Measurements from ENCODE around the gene NME9. TPM values are rescaled to one million over a fixed set of nuclear protein-coding genes. Genes with fewer than 3 reads are reported as not detected.

Gene NME9
- total RNA-seq, 1 donor from 2014 or later: 0.30 TPM

- H3K27me3 Mint-ChIP-seq (ENCODE audit: low read depth): peaks cover 11% of the 10 kb centered on the region
- H3K4me3 Mint-ChIP-seq (ENCODE audit: low read depth): no peak overlapping the region
- no peak overlapping the region for H3K27ac Mint-ChIP-seq
- H3K9me3 Mint-ChIP-seq: no peaks in the 10 kb centered on the region
- H3K36me3 Mint-ChIP-seq (ENCODE audit: low read depth): no peaks in the 10 kb centered on the region
- H3K4me1 Mint-ChIP-seq (ENCODE audit: low read depth): peaks cover 7% of the 10 kb centered on the region
- intact Hi-C loops (cut with micrococcal nuclease): no loop called here
- no peak for DNase-seq (ENCODE audit: low spot score)
Observed at GRCh38 chr3:138369151-138369900, 39.7 kb upstream of the NME9 start.

- no peak overlapping the region for H3K27ac Mint-ChIP-seq
- no peaks in the 10 kb centered on the region for H3K9me3 Mint-ChIP-seq
- intact Hi-C loops (cut with micrococcal nuclease): no loop called here
- H3K36me3 Mint-ChIP-seq (ENCODE audit: low read depth): no peaks in the 10 kb centered on the region
- peaks cover 7% of the 10 kb centered on the region for H3K4me1 Mint-ChIP-seq (ENCODE audit: low read depth)
- H3K4me3 Mint-ChIP-seq (ENCODE audit: low read depth): no peak overlapping the region
- DNase-seq (ENCODE audit: low spot score): no peak
- peaks cover 11% of the 10 kb centered on the region for H3K27me3 Mint-ChIP-seq (ENCODE audit: low read depth)
Observed at GRCh38 chr3:138367911-138368310, 38.3 kb upstream of the NME9 start.

DNA sequence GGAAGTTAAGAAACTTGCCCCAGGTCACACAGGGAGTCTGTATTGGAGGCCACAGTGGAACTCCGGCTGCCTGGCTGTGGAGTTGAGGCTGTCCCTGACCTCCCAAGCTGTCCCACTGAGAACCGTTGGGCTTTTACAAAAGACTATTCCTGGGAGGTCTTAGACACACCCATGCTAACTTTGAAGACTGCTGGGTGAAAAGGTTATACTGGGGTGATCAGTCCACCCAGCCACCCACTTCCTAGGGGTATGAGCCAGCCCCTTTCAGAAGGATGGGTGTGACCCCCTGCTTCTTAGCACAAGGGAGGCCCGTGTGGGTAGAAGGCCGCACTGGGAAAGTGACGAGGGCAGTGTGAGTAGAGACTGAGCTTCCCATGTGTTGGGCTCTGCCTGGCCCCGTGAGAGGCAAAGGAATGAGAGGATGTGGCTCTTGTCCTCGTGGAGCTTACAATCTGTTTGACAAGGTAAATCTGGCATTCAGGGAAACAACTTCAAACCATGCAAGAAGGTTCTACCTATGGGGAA lies 37.7 kb upstream of the NME9 start:
- peaks cover 7% of the 10 kb centered on the region for H3K4me1 Mint-ChIP-seq (ENCODE audit: low read depth)
- H3K27me3 Mint-ChIP-seq (ENCODE audit: low read depth): peaks cover 11% of the 10 kb centered on the region
- no peak overlapping the region for H3K27ac Mint-ChIP-seq
- intact Hi-C loops (cut with micrococcal nuclease): no loop called here
- DNase-seq (ENCODE audit: low spot score): no peak
- H3K9me3 Mint-ChIP-seq: no peaks in the 10 kb centered on the region
- no peaks in the 10 kb centered on the region for H3K36me3 Mint-ChIP-seq (ENCODE audit: low read depth)
- no peak overlapping the region for H3K4me3 Mint-ChIP-seq (ENCODE audit: low read depth)

GRCh38 chr3:138366006-138366759 lies 36.5 kb upstream of the NME9 start:
- peaks cover 5% of the 10 kb centered on the region for H3K27me3 Mint-ChIP-seq (ENCODE audit: low read depth)
- no peak for DNase-seq (ENCODE audit: low spot score)
- intact Hi-C loops (cut with micrococcal nuclease): no loop called here
- H3K4me3 Mint-ChIP-seq (ENCODE audit: low read depth): no peak overlapping the region
- no peak overlapping the region for H3K27ac Mint-ChIP-seq
- H3K9me3 Mint-ChIP-seq: no peaks in the 10 kb centered on the region
- H3K36me3 Mint-ChIP-seq (ENCODE audit: low read depth): no peaks in the 10 kb centered on the region
- peaks cover 3% of the 10 kb centered on the region for H3K4me1 Mint-ChIP-seq (ENCODE audit: low read depth)

DNA sequence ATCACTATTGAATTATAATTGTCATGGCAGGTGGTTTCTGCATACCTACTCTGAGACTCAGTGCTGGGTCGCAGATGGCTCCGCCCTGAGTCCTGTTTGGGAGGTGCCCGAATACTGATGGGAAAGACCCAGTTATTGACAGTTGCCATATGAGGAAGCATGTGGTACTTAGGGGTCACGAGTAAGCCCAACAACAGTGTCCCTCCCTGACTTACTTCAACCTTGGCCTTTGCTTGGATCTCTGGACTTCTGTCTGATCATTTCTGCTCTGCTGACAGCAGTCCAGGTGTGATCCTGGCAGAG lies 35.6 kb upstream of the NME9 start:
- H3K27ac Mint-ChIP-seq: no peak overlapping the region
- H3K27me3 Mint-ChIP-seq (ENCODE audit: low read depth): no peaks in the 10 kb centered on the region
- H3K4me1 Mint-ChIP-seq (ENCODE audit: low read depth): peaks cover 2% of the 10 kb centered on the region
- intact Hi-C loops (cut with micrococcal nuclease): no loop called here
- no peak overlapping the region for H3K4me3 Mint-ChIP-seq (ENCODE audit: low read depth)
- no peak for DNase-seq (ENCODE audit: low spot score)
- H3K36me3 Mint-ChIP-seq (ENCODE audit: low read depth): no peaks in the 10 kb centered on the region
- H3K9me3 Mint-ChIP-seq: no peaks in the 10 kb centered on the region

DNA sequence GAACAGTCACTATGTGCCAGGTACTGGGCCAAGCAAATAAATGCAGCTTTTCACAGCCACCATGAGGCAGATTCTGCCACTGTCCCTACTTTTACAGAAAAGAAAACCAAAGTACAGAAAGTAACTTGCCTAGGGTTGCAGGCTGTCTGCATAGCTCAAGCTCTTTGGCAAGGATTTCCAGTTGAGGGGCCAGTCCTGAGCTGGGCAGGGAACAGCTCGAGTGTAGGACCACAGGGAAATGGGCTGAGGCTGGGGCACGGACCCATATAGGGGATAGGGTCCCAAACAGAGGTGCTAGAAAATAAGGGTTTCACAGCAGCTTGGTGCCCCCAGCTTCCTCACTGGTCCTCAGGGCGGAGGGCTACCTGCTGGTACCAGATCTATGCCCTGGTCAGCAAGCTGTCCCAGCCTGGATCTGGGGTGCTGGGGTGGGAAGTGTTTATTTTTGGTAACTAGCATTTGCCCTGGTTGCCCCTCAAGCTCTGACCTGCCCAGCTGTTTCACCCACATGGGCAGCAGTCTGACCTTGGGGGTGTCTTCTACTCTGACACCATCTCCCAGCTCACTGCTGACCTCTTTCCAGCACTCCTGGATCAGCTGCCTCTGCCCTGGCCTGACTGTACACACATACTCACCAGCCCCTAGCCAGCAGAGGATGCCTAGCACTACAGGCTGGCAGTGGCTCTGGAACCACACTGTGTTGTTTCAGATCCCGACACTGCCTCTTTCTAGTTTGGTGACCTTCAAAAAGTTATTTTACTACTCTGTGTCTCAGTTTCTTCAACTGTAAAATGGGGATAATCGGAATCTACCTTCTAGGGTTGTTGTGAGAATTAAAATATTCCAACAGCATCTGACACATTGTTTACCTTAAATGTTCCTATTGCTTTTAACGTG lies 35.0 kb upstream of the NME9 start:
- H3K4me1 Mint-ChIP-seq (ENCODE audit: low read depth): peaks cover 2% of the 10 kb centered on the region
- no peaks in the 10 kb centered on the region for H3K9me3 Mint-ChIP-seq
- intact Hi-C loops (cut with micrococcal nuclease): no loop called here
- DNase-seq (ENCODE audit: low spot score): no peak
- H3K4me3 Mint-ChIP-seq (ENCODE audit: low read depth): no peak overlapping the region
- no peaks in the 10 kb centered on the region for H3K36me3 Mint-ChIP-seq (ENCODE audit: low read depth)
- no peaks in the 10 kb centered on the region for H3K27me3 Mint-ChIP-seq (ENCODE audit: low read depth)
- H3K27ac Mint-ChIP-seq: no peak overlapping the region

GRCh38 chr3:138363322-138363721 lies 33.7 kb upstream of the NME9 start:
- Mint-ChIP-seq H3K4me1 (ENCODE audit: low read depth) (peaks cover 2% of the 10 kb centered on the region), H3K27me3 (ENCODE audit: low read depth) (no peaks in the 10 kb centered on the region), H3K27ac (no peak overlapping the region), H3K4me3 (ENCODE audit: low read depth) (no peak overlapping the region), H3K9me3 (no peaks in the 10 kb centered on the region), H3K36me3 (ENCODE audit: low read depth) (no peaks in the 10 kb centered on the region)
- intact Hi-C loops (cut with micrococcal nuclease): no loop called here
- DNase-seq (ENCODE audit: low spot score): no peak

GRCh38 chr3:138362538-138362937 lies 32.9 kb upstream of the NME9 start:
- Mint-ChIP-seq H3K27ac (no peak overlapping the region), H3K27me3 (ENCODE audit: low read depth) (no peaks in the 10 kb centered on the region), H3K4me3 (ENCODE audit: low read depth) (no peak overlapping the region), H3K4me1 (ENCODE audit: low read depth) (peaks cover under 1% of the 10 kb centered on the region), H3K36me3 (ENCODE audit: low read depth) (no peaks in the 10 kb centered on the region), H3K9me3 (no peaks in the 10 kb centered on the region)
- intact Hi-C loops (cut with micrococcal nuclease): no loop called here
- no peak for DNase-seq (ENCODE audit: low spot score)

- Mint-ChIP-seq H3K27ac (no peak overlapping the region), H3K9me3 (no peaks in the 10 kb centered on the region), H3K4me1 (ENCODE audit: low read depth) (no peaks in the 10 kb centered on the region), H3K36me3 (ENCODE audit: low read depth) (no peaks in the 10 kb centered on the region), H3K4me3 (ENCODE audit: low read depth) (no peak overlapping the region), H3K27me3 (ENCODE audit: low read depth) (peaks cover 2% of the 10 kb centered on the region)
- intact Hi-C loops (cut with micrococcal nuclease): no loop called here
- DNase-seq (ENCODE audit: low spot score): no peak
Observed at GRCh38 chr3:138361561-138361971, 31.9 kb upstream of the NME9 start.

DNA sequence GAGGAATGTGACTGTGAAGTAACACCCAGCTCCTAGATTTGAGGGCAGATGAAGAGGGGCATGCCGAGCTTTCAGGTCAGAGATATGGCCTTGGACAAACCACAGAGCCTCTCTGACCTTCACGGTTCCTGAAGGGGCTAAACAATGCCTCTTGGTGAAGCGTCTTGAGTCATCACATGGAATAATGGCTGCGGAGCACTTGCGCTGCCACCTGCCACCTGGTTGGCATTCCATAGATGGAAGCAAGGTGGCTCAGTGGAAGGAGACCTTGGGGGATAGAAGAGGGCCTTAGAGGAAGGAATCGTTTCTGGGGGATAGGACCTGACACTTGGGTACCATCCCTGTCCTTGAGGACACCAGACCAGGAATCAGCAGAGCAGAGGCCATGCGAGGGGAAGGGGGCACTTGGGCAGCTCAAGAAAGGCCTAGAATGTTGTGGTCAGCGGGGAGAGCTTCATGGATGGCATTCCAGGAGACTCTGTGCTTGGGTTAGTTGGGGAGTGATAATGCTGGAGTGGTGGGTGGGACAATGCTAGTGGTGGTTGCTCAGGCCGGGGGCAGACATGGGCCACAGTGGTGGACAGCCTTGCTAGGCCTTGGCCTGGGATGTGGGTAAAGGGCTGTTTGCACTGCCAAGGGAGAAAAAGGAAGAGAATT lies 31.3 kb upstream of the NME9 start:
- no peaks in the 10 kb centered on the region for H3K9me3 Mint-ChIP-seq
- no peak overlapping the region for H3K27ac Mint-ChIP-seq
- H3K27me3 Mint-ChIP-seq (ENCODE audit: low read depth): peaks cover 2% of the 10 kb centered on the region
- intact Hi-C loops (cut with micrococcal nuclease): no loop called here
- no peak overlapping the region for H3K4me3 Mint-ChIP-seq (ENCODE audit: low read depth)
- DNase-seq (ENCODE audit: low spot score): no peak
- H3K4me1 Mint-ChIP-seq (ENCODE audit: low read depth): no peaks in the 10 kb centered on the region
- no peaks in the 10 kb centered on the region for H3K36me3 Mint-ChIP-seq (ENCODE audit: low read depth)

DNA sequence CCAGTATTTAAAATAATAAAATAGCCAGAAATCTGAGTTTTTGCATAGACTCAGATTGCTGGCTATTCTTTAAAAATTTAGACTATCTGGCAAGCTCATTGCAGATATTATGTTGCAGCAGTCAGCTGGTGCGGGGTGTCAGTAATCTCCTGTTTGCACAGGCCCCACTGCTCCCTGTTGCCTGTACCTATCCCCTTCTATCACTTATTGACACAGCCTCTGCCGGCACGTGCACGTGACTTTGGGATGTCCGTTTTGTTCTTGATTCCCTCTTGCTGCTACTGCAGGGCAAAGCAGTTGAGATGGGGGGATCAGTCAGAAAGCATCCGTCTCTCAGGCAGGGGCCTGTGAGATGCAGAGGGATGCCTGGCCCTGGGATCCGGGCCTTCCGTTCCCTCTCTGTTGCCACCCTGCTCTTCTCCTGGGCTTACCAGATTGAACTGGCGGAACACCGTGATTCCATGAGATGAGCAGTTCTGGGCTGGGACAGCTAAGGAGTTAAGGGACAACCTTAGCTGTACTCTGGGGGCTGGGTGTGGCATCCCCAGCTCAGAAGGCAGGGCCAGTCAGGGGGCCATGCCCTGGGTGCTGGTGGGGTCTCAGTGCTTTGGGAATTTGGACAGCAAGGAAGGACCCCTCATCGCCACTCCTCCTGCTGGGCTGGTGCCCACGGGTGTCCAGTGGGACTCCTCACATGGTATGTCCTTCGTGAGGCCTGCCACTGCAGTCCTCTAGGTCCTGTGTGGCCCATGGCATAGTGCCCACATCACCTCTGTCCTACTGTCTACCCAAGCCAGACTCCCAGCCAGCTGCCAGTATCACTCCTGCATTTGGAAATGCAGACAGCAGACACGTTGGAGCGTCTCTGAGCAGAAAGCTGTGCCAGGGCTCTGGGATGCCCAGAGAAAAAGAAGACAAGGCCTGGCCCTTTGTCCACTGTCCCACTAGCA lies 30.5 kb upstream of the NME9 start:
- DNase-seq (ENCODE audit: low spot score): no peak
- Mint-ChIP-seq H3K4me3 (ENCODE audit: low read depth) (no peak overlapping the region), H3K27me3 (ENCODE audit: low read depth) (peaks cover 2% of the 10 kb centered on the region), H3K4me1 (ENCODE audit: low read depth) (no peaks in the 10 kb centered on the region), H3K36me3 (ENCODE audit: low read depth) (no peaks in the 10 kb centered on the region), H3K27ac (no peak overlapping the region), H3K9me3 (no peaks in the 10 kb centered on the region)
- intact Hi-C loops (cut with micrococcal nuclease): no loop called here
